ENCODE results near the gene ABHD2.

ABHD2 gene

DNA sequence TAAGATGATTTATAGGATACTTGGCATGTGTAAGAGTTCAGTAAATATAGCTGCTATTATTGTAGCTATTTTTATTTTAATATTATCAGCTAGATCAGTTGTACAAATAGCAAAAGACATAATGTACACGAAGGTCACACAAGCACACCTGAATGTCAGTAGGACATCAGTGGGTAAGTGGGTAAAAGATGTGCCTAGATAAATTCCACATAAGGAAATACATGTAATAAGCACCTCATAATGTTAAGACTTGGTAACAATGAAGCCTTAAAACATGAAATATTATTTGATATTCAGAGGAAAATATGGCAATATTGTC is 41.5 kb downstream of the ABHD2 start:
- Histone ChIP-seq H3K4me1 (ENCODE audit: control insufficient read depth, low read length) (no peaks in the 10 kb centered on the region), H4K20me1 (ENCODE audit: control insufficient read depth, insufficient read depth, low read depth, low read length) (no peaks in the 10 kb centered on the region), H3K36me3 (ENCODE audit: control insufficient read depth, low read length) (peaks cover 2% of the 10 kb centered on the region; the same call in 1 of the 2 replicates), H3K27me3 (ENCODE audit: control insufficient read depth, low read length) (no peaks in the 10 kb centered on the region), H3K4me2 (ENCODE audit: low read length) (no peak overlapping the region), H3K27ac (ENCODE audit: low read depth, low read length) (no peak overlapping the region), H3K79me2 (ENCODE audit: control insufficient read depth, low read length) (no peaks in the 10 kb centered on the region), H3K9me3 (ENCODE audit: control insufficient read depth, insufficient read depth, low read length) (no peaks in the 10 kb centered on the region), H3F3A (ENCODE audit: control insufficient read depth, insufficient read depth) (no peaks in the 10 kb centered on the region), H3K9me2 (replicated peaks; ENCODE audit: control insufficient read depth, low read length) (no peaks in the 10 kb centered on the region), H3K4me3 (ENCODE audit: low read length) (no peak overlapping the region)
- TF ChIP-seq EZH2phosphoT487 (IDR thresholded peaks at IDR 0.05; ENCODE audit: borderline replicate concordance, low read length): no peak
- TF ChIP-seq, protein P1, sequence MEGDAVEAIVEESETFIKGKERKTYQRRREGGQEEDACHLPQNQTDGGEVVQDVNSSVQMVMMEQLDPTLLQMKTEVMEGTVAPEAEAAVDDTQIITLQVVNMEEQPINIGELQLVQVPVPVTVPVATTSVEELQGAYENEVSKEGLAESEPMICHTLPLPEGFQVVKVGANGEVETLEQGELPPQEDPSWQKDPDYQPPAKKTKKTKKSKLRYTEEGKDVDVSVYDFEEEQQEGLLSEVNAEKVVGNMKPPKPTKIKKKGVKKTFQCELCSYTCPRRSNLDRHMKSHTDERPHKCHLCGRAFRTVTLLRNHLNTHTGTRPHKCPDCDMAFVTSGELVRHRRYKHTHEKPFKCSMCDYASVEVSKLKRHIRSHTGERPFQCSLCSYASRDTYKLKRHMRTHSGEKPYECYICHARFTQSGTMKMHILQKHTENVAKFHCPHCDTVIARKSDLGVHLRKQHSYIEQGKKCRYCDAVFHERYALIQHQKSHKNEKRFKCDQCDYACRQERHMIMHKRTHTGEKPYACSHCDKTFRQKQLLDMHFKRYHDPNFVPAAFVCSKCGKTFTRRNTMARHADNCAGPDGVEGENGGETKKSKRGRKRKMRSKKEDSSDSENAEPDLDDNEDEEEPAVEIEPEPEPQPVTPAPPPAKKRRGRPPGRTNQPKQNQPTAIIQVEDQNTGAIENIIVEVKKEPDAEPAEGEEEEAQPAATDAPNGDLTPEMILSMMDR (IDR thresholded peaks at IDR 0.05; ENCODE audit: low read depth, low read length, poor library complexity, severe bottlenecking): peak; percentile 7

DNA sequence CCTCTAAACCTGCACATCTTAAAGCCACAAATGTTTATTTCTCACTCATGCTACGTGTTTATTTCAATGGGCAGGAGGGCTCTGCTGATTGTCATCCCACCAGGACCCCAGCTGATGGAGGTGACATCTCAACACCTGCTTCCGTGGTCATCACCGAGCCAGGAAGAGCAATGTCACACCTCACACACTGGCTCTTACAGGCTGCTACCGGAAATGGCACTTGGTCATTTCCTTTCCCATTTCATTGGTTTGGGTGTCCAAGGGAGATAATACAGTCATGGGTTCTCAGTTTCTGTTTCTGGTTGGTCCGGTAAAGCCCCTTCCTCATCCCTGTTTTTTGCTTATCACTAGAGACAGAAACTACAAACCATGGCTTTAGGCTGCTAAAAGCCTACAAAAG is 41.9 kb downstream of the ABHD2 start:
- Histone ChIP-seq H4K20me1 (ENCODE audit: control insufficient read depth, insufficient read depth, low read depth, low read length) (no peaks in the 10 kb centered on the region), H3K27me3 (ENCODE audit: control insufficient read depth, low read length) (no peaks in the 10 kb centered on the region), H3K9me3 (ENCODE audit: control insufficient read depth, insufficient read depth, low read length) (no peaks in the 10 kb centered on the region), H3K4me2 (ENCODE audit: low read length) (no peak overlapping the region), H3F3A (ENCODE audit: control insufficient read depth, insufficient read depth) (no peaks in the 10 kb centered on the region), H3K4me1 (ENCODE audit: control insufficient read depth, low read length) (no peaks in the 10 kb centered on the region), H3K27ac (ENCODE audit: low read depth, low read length) (no peak overlapping the region), H3K79me2 (ENCODE audit: control insufficient read depth, low read length) (no peaks in the 10 kb centered on the region), H3K36me3 (ENCODE audit: control insufficient read depth, low read length) (peaks cover 2% of the 10 kb centered on the region; the same call in 1 of the 2 replicates), H3K4me3 (ENCODE audit: low read length) (no peak overlapping the region), H3K9me2 (replicated peaks; ENCODE audit: control insufficient read depth, low read length) (no peaks in the 10 kb centered on the region)
- TF ChIP-seq EZH2phosphoT487 (IDR thresholded peaks at IDR 0.05; ENCODE audit: borderline replicate concordance, low read length): no peak
- TF ChIP-seq, protein P1 (IDR thresholded peaks at IDR 0.05; ENCODE audit: low read depth, low read length, poor library complexity, severe bottlenecking): no peak

DNA sequence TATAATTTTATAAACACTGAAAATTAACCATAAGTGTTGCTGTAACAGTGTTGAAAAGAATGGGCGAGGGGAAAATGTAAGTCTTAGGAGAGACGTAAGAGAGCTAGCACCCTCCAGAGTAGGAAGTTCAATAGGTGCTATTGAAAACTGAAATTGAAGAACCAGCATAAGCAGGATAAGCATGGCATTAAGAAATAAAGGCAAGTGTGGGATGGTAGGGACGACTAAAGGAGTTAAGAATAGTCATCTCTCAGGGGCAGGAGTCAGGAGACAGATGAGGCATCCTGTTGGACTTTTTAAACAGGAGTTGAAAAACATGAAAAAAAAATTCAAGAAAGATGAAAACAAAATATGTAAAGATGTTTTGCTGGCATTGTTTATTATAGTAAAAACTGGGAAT is 43.5 kb downstream of the ABHD2 start:
- no peaks in the 10 kb centered on the region for H3K79me2 ChIP-seq (ENCODE audit: control insufficient read depth, low read length)
- no peaks in the 10 kb centered on the region for H3K9me3 ChIP-seq (ENCODE audit: control insufficient read depth, insufficient read depth, low read length)
- no peaks in the 10 kb centered on the region for H3K4me1 ChIP-seq (ENCODE audit: control insufficient read depth, low read length)
- peaks cover 2% of the 10 kb centered on the region; the same call in 1 of the 2 replicates for H3K36me3 ChIP-seq (ENCODE audit: control insufficient read depth, low read length)
- H3K27ac ChIP-seq (ENCODE audit: low read depth, low read length): no peak overlapping the region
- TF ChIP-seq EZH2phosphoT487 (IDR thresholded peaks at IDR 0.05; ENCODE audit: borderline replicate concordance, low read length): no peak
- TF ChIP-seq, protein P1 (IDR thresholded peaks at IDR 0.05; ENCODE audit: low read depth, low read length, poor library complexity, severe bottlenecking): no peak
- no peaks in the 10 kb centered on the region for H4K20me1 ChIP-seq (ENCODE audit: control insufficient read depth, insufficient read depth, low read depth, low read length)
- H3K27me3 ChIP-seq (ENCODE audit: control insufficient read depth, low read length): no peaks in the 10 kb centered on the region
- no peaks in the 10 kb centered on the region for H3K9me2 ChIP-seq (replicated peaks; ENCODE audit: control insufficient read depth, low read length)
- H3K4me3 ChIP-seq (ENCODE audit: low read length): no peak overlapping the region
- H3F3A ChIP-seq (ENCODE audit: control insufficient read depth, insufficient read depth): no peaks in the 10 kb centered on the region
- H3K4me2 ChIP-seq (ENCODE audit: low read length): no peak overlapping the region

Data from DOHH2 (cell line).